HUES6 (cell line): Measurements from ENCODE around the gene FAM72D.
"Not testable (repeated sequence)": the region's sequence is repeated elsewhere in the genome, so short reads cannot be mapped to it uniquely, and the experiment has no call there.

Experiments used
- H3K27ac ChIP-seq: 2 replicates; pipeline ENCODE4 v1.7.0; 2013; ENCODE audit warnings: low read depth, mild to moderate bottlenecking, low read length, inconsistent platforms
- H3K27me3 ChIP-seq: 2 replicates; pipeline ENCODE4 v1.6.1; 2013; ENCODE audit warnings: low read length; ENCODE audit not compliant: control insufficient read depth, insufficient read depth
- H3K36me3 ChIP-seq: 2 replicates; pipeline ENCODE4 v1.6.1; 2013; ENCODE audit warnings: low read length; ENCODE audit not compliant: control insufficient read depth, insufficient read depth
- H3K4me1 ChIP-seq: 2 replicates; pipeline ENCODE4 v1.6.1; 2013; ENCODE audit warnings: low read length; ENCODE audit not compliant: control insufficient read depth, insufficient read depth
- H3K4me3 ChIP-seq: 2 replicates; pipeline ENCODE4 v1.5.1; 2013; ENCODE audit warnings: low read depth, low read length
- H3K9ac ChIP-seq: one replicate; pipeline ENCODE4 v1.6.1; 2013; ENCODE audit warnings: mild to moderate bottlenecking, low read length
- H3K9me3 ChIP-seq: 2 replicates; pipeline ENCODE4 v1.6.1; 2013; ENCODE audit warnings: low read depth, low read length; ENCODE audit not compliant: control insufficient read depth, insufficient read depth

Gene FAM72D

DNA sequence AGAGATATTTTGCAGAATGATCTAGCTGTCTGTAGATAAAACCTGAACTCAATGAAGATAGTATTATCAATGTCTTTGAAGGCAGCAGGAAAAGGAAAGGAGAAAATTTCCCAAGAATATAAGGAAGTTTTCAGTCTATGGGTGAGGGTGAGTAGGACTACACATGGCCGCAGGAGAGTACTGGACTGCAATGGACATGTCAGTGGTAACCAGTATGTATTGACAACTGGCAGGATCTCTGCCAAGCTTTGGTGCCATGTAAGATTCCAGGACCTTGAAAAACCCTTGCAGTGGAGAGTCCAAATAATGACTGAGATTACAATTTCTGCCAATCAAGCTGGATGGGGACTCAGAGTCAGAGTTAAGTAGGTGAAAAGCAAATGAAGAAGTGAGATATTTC lies 29.3 kb downstream of the FAM72D start:
- H3K27me3 ChIP-seq, H3K27ac ChIP-seq, H3K4me3 ChIP-seq, H3K9ac ChIP-seq, H3K9me3 ChIP-seq, H3K4me1 ChIP-seq, H3K36me3 ChIP-seq: not testable (repeated sequence)

- not testable (repeated sequence) for H3K9ac ChIP-seq, H3K9me3 ChIP-seq, H3K36me3 ChIP-seq, H3K4me3 ChIP-seq, H3K27ac ChIP-seq, H3K4me1 ChIP-seq, H3K27me3 ChIP-seq
These were observed 31.4 kb downstream of the FAM72D start for GRCh38 chr1:145127144-145127543.

DNA sequence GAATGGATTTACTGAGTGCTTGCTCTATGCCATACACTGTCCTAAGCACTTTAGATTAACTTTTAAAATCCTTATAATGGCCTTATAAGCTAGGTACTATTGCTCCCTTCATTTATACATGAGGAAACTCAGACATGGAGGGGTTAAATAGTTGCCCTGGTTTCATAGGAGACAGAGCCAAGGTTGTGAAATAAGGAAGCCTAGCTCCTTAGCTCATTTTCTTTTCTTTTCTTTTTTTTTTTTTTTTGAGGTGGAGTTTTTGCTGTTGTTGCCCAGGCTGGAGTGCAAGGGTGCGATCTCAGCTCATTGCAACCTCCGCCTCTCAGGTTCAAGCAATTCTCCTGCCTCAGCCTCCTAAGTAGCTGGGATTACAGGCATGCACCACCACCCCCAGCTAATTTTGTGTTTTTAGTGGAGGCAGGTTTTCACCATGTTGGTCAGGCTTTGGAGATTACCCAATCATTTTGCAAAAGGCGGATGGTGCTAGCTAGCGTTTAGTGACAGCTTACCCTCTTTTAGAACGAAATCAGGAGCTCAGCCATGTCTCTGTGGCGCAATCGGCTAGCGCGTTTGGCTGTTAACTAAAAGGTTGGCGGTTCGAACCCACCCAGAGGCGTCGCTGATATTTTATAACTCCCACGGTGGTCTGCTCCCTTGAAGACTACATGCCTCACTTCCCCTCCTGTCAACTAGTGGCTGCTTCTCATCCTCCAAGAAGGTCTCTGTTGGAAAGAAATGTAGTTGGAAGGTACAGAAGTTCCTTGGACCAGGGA lies 33.1 kb downstream of the FAM72D start:
- H3K9ac ChIP-seq, H3K27me3 ChIP-seq, H3K9me3 ChIP-seq, H3K27ac ChIP-seq, H3K4me3 ChIP-seq, H3K4me1 ChIP-seq, H3K36me3 ChIP-seq: not testable (repeated sequence)

GRCh38 chr1:145134476-145134875 lies 38.7 kb downstream of the FAM72D start:
- not testable (repeated sequence) for H3K4me1 ChIP-seq, H3K9ac ChIP-seq, H3K4me3 ChIP-seq, H3K27me3 ChIP-seq, H3K36me3 ChIP-seq, H3K9me3 ChIP-seq, H3K27ac ChIP-seq

- H3K36me3 ChIP-seq, H3K27ac ChIP-seq, H3K27me3 ChIP-seq, H3K9me3 ChIP-seq, H3K4me1 ChIP-seq, H3K9ac ChIP-seq, H3K4me3 ChIP-seq: not testable (repeated sequence)
These were observed 44.8 kb downstream of the FAM72D start for GRCh38 chr1:145140549-145140948.

GRCh38 chr1:145144264-145144913 lies 48.6 kb downstream of the FAM72D start:
- H3K27me3 ChIP-seq, H3K27ac ChIP-seq, H3K9ac ChIP-seq, H3K4me3 ChIP-seq, H3K9me3 ChIP-seq, H3K4me1 ChIP-seq, H3K36me3 ChIP-seq: not testable (repeated sequence)

GRCh38 chr1:145146308-145146707 lies 50.5 kb downstream of the FAM72D start:
- not testable (repeated sequence) for H3K36me3 ChIP-seq

GRCh38 chr1:145147172-145147571 lies 51.4 kb downstream of the FAM72D start:
- H3K36me3 ChIP-seq, H3K27ac ChIP-seq, H3K4me3 ChIP-seq, H3K27me3 ChIP-seq, H3K9ac ChIP-seq, H3K4me1 ChIP-seq, H3K9me3 ChIP-seq: not testable (repeated sequence)

More at GRCh38 chr1:145146308-145146707, 50.5 kb downstream of the FAM72D start:
- H3K27me3 ChIP-seq, H3K9ac ChIP-seq, H3K4me3 ChIP-seq, H3K9me3 ChIP-seq, H3K4me1 ChIP-seq, H3K27ac ChIP-seq: not testable (repeated sequence)

DNA sequence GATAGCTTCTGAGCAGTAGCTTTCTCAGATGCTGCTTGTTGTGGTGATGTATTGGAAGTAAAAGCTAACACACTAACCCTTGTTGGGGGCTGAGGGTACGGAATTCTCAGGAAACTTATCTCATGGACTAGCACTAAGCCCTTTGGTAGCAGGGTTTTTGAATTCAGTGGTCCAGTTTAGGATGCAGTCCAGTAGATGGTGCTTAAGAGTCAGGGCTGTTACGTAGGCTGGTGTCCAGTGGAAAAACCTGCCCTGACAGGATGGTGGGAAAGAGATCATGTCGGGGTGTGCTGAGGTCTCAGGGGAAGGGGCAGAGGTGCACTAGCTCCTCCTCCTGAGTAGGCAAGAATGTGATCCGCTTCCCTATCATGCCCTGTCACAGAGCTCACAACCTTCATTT lies 59.6 kb downstream of the FAM72D start:
- H3K4me1 ChIP-seq, H3K36me3 ChIP-seq, H3K9ac ChIP-seq, H3K4me3 ChIP-seq, H3K27me3 ChIP-seq, H3K27ac ChIP-seq, H3K9me3 ChIP-seq: not testable (repeated sequence)

GRCh38 chr1:145155873-145156272 lies 60.1 kb downstream of the FAM72D start:
- H3K9me3 ChIP-seq, H3K27ac ChIP-seq, H3K4me1 ChIP-seq, H3K36me3 ChIP-seq, H3K27me3 ChIP-seq: not testable (repeated sequence)
- H3K9ac ChIP-seq: peak overlapping the region; percentile 39
- peak overlapping the region; percentile 62 for H3K4me3 ChIP-seq

GRCh38 chr1:145156891-145157610 lies 61.3 kb downstream of the FAM72D start:
- Histone ChIP-seq H3K4me3 (peak overlapping the region; percentile 66), H3K9ac (peak overlapping the region; percentile 19)

More at GRCh38 chr1:145156891-145157610, 61.3 kb downstream of the FAM72D start:
- not testable (repeated sequence) for H3K36me3 ChIP-seq, H3K4me1 ChIP-seq, H3K27me3 ChIP-seq, H3K9me3 ChIP-seq, H3K27ac ChIP-seq
